GM11168 (cell line): ENCODE data around the gene INTS6L.
"Not testable (repeated sequence)": the region's sequence is repeated elsewhere in the genome, so short reads cannot be mapped to it uniquely, and the experiment has no call there.

Source experiments
- in situ Hi-C: fragments of 300-500 bp; cut with MboI; formaldehyde crosslinking; loops from one replicate; pipeline ENCODE4 v1.12.0; 2022; ENCODE audit warnings: low sequenced_read_pairs; ENCODE audit not compliant: unreplicated experiment

INTS6L gene

GRCh38 chrX:135591871-135592270 is 71.4 kb downstream of the INTS6L start:
- in situ Hi-C loops = no loop called here

- in situ Hi-C loops = not testable (repeated sequence)
Observed at GRCh38 chrX:135594049-135594448, 73.6 kb downstream of the INTS6L start.

GRCh38 chrX:135594453-135594852 is 74.0 kb downstream of the INTS6L start:
- in situ Hi-C loops = not testable (repeated sequence)

- in situ Hi-C loops = no loop called here
Observed at GRCh38 chrX:135595543-135595942, 75.1 kb downstream of the INTS6L start.

GRCh38 chrX:135596495-135596894 is 76.0 kb downstream of the INTS6L start:
- in situ Hi-C loops = no loop called here

- in situ Hi-C loops = no loop called here
Observed at GRCh38 chrX:135605906-135606305, 85.4 kb downstream of the INTS6L start.

GRCh38 chrX:135624408-135625204 is 104.1 kb downstream of the INTS6L start:
- in situ Hi-C loops = loop anchor here (5.0 kb wide), 1 partner anchor 53 kb away; no protein-coding TSS in a partner anchor

- in situ Hi-C loops = loop anchor here (5.0 kb wide), 1 partner anchor 51 kb away; no protein-coding TSS in a partner anchor
Observed at GRCh38 chrX:135625995-135626394, 105.5 kb downstream of the INTS6L start.

- in situ Hi-C loops = loop anchor here (5.0 kb wide), 1 partner anchor 48 kb away; no protein-coding TSS in a partner anchor
Observed at GRCh38 chrX:135629342-135629741, 108.9 kb downstream of the INTS6L start.
